Loucy (cell line): ENCODE results near the gene WDHD1.

Source experiments
- H2AFZ ChIP-seq: fragments of 200-600 bp; sonication (generic); 2 replicates; pipeline ENCODE4 v1.6.0; 2016; ENCODE audit warnings: antibody characterized with exemption, mild to moderate bottlenecking, low read length, moderate library complexity
- H3F3A ChIP-seq: fragments of 200-600 bp; 2 replicates; pipeline ENCODE4 v1.6.0; 2016; ENCODE audit warnings: antibody characterized with exemption, low read depth, mild to moderate bottlenecking
- H3K27me3 ChIP-seq: fragments of 200-600 bp; sonication (generic); 2 replicates; pipeline ENCODE4 v1.6.1; 2014; ENCODE audit warnings: low read length, mild to moderate bottlenecking; ENCODE audit not compliant: insufficient read depth, poor library complexity, severe bottlenecking
- H3K36me3 ChIP-seq: fragments of 200-600 bp; sonication (generic); 2 replicates; pipeline ENCODE4 v1.6.1; 2016; ENCODE audit warnings: low read length; ENCODE audit not compliant: insufficient read depth
- H3K4me1 ChIP-seq: fragments of 200-600 bp; sonication (generic); 2 replicates; pipeline ENCODE4 v1.5.1; 2014; ENCODE audit warnings: low read length, mild to moderate bottlenecking; ENCODE audit not compliant: insufficient read depth, poor library complexity, severe bottlenecking
- H3K4me2 ChIP-seq: fragments of 200-600 bp; sonication (generic); 2 replicates; pipeline ENCODE4 v1.6.0; 2014; ENCODE audit warnings: antibody characterized with exemption, low read length, low read depth, mild to moderate bottlenecking; ENCODE audit not compliant: poor library complexity, severe bottlenecking
- H3K4me3 ChIP-seq: fragments of 200-600 bp; sonication (generic); 2 replicates; pipeline ENCODE4 v1.5.1; 2014; ENCODE audit warnings: low read length, mild to moderate bottlenecking, mixed read lengths; ENCODE audit not compliant: poor library complexity, severe bottlenecking
- H3K79me2 ChIP-seq: fragments of 200-600 bp; sonication (generic); 2 replicates; pipeline ENCODE4 v1.6.1; 2014; ENCODE audit warnings: low read length; ENCODE audit not compliant: insufficient read depth
- H3K9ac ChIP-seq: fragments of 200-600 bp; sonication (generic); 2 replicates; pipeline ENCODE4 v1.6.0; 2014; ENCODE audit warnings: mild to moderate bottlenecking, low read depth, low read length, moderate library complexity; ENCODE audit not compliant: poor library complexity, severe bottlenecking
- H3K9me2 ChIP-seq: fragments of 200-600 bp; sonication (generic); replicated peaks from 2 replicates; pipeline ENCODE4 v1.6.1; 2016; ENCODE audit warnings: low read depth, low read length, mixed read lengths
- H3K9me3 ChIP-seq: fragments of 200-600 bp; sonication (generic); 2 replicates; pipeline ENCODE4 v1.6.1; 2014; ENCODE audit warnings: mild to moderate bottlenecking, antibody characterized with exemption, low read length, low read depth; ENCODE audit not compliant: insufficient read depth
- H4K20me1 ChIP-seq: fragments of 200-600 bp; sonication (generic); 2 replicates; pipeline ENCODE4 v1.6.0; 2014; ENCODE audit warnings: antibody characterized with exemption, low read length, mild to moderate bottlenecking; ENCODE audit not compliant: insufficient read depth, poor library complexity, severe bottlenecking
- EZH2phosphoT487 ChIP-seq: fragments of 200-600 bp; IDR thresholded peaks from 2 replicates; pipeline ENCODE4 v1.6.1; 2018; ENCODE audit warnings: antibody characterized with exemption, mild to moderate bottlenecking, moderate library complexity, borderline replicate concordance
- TF ChIP-seq, protein P1 (sequence below): fragments of 200-600 bp; sonication (generic); conservative IDR thresholded peaks from 2 replicates; pipeline ENCODE4 v1.5.1; 2014; ENCODE audit warnings: mild to moderate bottlenecking, antibody characterized with exemption, low read length

Gene WDHD1

GRCh38 chr14:54895683-54896082 is 131.2 kb downstream of the WDHD1 start:
- H3K4me2 ChIP-seq: no peak overlapping the region

GRCh38 chr14:54894995-54895394 is 131.9 kb downstream of the WDHD1 start:
- no peak overlapping the region for H3K4me3 ChIP-seq
- H3K4me1 ChIP-seq: peaks cover 13% of the 10 kb centered on the region
- H3K9ac ChIP-seq: no peak overlapping the region
- no peaks in the 10 kb centered on the region for H4K20me1 ChIP-seq
- no peaks in the 10 kb centered on the region for H3F3A ChIP-seq
- 0 out of 2 replicates have a peak, but pooled peaks cover 6% of the 10 kb centered on the region for H3K79me2 ChIP-seq
- H3K4me2 ChIP-seq: no peak overlapping the region
- TF ChIP-seq EZH2phosphoT487: no peak
- TF ChIP-seq, protein P1, sequence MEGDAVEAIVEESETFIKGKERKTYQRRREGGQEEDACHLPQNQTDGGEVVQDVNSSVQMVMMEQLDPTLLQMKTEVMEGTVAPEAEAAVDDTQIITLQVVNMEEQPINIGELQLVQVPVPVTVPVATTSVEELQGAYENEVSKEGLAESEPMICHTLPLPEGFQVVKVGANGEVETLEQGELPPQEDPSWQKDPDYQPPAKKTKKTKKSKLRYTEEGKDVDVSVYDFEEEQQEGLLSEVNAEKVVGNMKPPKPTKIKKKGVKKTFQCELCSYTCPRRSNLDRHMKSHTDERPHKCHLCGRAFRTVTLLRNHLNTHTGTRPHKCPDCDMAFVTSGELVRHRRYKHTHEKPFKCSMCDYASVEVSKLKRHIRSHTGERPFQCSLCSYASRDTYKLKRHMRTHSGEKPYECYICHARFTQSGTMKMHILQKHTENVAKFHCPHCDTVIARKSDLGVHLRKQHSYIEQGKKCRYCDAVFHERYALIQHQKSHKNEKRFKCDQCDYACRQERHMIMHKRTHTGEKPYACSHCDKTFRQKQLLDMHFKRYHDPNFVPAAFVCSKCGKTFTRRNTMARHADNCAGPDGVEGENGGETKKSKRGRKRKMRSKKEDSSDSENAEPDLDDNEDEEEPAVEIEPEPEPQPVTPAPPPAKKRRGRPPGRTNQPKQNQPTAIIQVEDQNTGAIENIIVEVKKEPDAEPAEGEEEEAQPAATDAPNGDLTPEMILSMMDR: no peak
- no peak overlapping the region for H2AFZ ChIP-seq
- H3K9me3 ChIP-seq: no peaks in the 10 kb centered on the region
- no peaks in the 10 kb centered on the region for H3K27me3 ChIP-seq
- no peaks in the 10 kb centered on the region for H3K9me2 ChIP-seq
- no peaks in the 10 kb centered on the region for H3K36me3 ChIP-seq

More at GRCh38 chr14:54895683-54896082, 131.2 kb downstream of the WDHD1 start:
- H3K27me3 ChIP-seq: no peaks in the 10 kb centered on the region
- H3K4me3 ChIP-seq: no peak overlapping the region
- no peak overlapping the region for H3K9ac ChIP-seq
- no peaks in the 10 kb centered on the region for H3K36me3 ChIP-seq
- no peaks in the 10 kb centered on the region for H4K20me1 ChIP-seq
- H3K9me2 ChIP-seq: no peaks in the 10 kb centered on the region
- TF ChIP-seq EZH2phosphoT487: no peak
- TF ChIP-seq, protein P1: no peak
- no peaks in the 10 kb centered on the region for H3F3A ChIP-seq
- peaks cover 11% of the 10 kb centered on the region; the same call in 1 of the 2 replicates for H3K79me2 ChIP-seq
- no peak overlapping the region for H2AFZ ChIP-seq
- peaks cover 16% of the 10 kb centered on the region for H3K4me1 ChIP-seq
- no peaks in the 10 kb centered on the region for H3K9me3 ChIP-seq

GRCh38 chr14:54893151-54893760 is 133.6 kb downstream of the WDHD1 start:
- H4K20me1 ChIP-seq: no peaks in the 10 kb centered on the region
- TF ChIP-seq EZH2phosphoT487: no peak
- TF ChIP-seq, protein P1: peak; percentile 86
- no peak overlapping the region for H2AFZ ChIP-seq
- H3K4me3 ChIP-seq: no peak overlapping the region
- H3K9me2 ChIP-seq: no peaks in the 10 kb centered on the region
- H3K4me2 ChIP-seq: no peak overlapping the region
- no peaks in the 10 kb centered on the region for H3F3A ChIP-seq
- H3K9me3 ChIP-seq: no peaks in the 10 kb centered on the region
- H3K79me2 ChIP-seq: 0 out of 2 replicates have a peak, but pooled peaks cover 6% of the 10 kb centered on the region
- H3K27me3 ChIP-seq: no peaks in the 10 kb centered on the region
- no peak overlapping the region for H3K9ac ChIP-seq
- no peaks in the 10 kb centered on the region for H3K36me3 ChIP-seq
- peaks cover 24% of the 10 kb centered on the region for H3K4me1 ChIP-seq
